GM23338 (cell line): ENCODE data around the gene TTL. TPM values are rescaled to one million over a fixed set of nuclear protein-coding genes. Genes with fewer than 3 reads are reported as not detected.

ENCODE experiments used
- ATAC-seq: fragments of 200-7000 bp; cut with Tn5 transposase; 3 replicates; pipeline ENCODE4 v1.9.1; 2020
- DNase-seq: peaks from one replicate; pipeline ENCODE4 v3.0.0-alpha.2; 2015; ENCODE audit warnings: low spot score
- H2AFZ ChIP-seq: fragments of 200-600 bp; sonication (generic); 2 replicates; pipeline ENCODE4 v1.8.0; 2016; ENCODE audit warnings: antibody characterized with exemption, mild to moderate bottlenecking, moderate library complexity
- H3F3A ChIP-seq: fragments of 200-600 bp; sonication (generic); replicated peaks from 2 replicates; pipeline ENCODE4 v1.8.0; 2017; ENCODE audit warnings: antibody characterized with exemption, mixed run types, low read depth
- H3K27ac ChIP-seq: fragments of 200-600 bp; sonication (generic); 2 replicates; pipeline ENCODE4 v1.6.1; 2016; ENCODE audit warnings: low read depth
- H3K27me3 ChIP-seq: fragments of 200-600 bp; sonication (generic); 2 replicates; pipeline ENCODE4 v1.8.0; 2016; ENCODE audit warnings: mild to moderate bottlenecking, mixed run types, moderate library complexity; ENCODE audit not compliant: insufficient read depth
- H3K36me3 ChIP-seq: fragments of 200-600 bp; sonication (generic); 2 replicates; pipeline ENCODE4 v1.8.0; 2016; ENCODE audit warnings: mild to moderate bottlenecking; ENCODE audit not compliant: insufficient read depth
- H3K4me1 ChIP-seq: fragments of 200-600 bp; sonication (generic); 2 replicates; pipeline ENCODE4 v1.8.0; 2016; ENCODE audit warnings: mild to moderate bottlenecking, moderate library complexity; ENCODE audit not compliant: insufficient read depth
- H3K4me2 ChIP-seq: fragments of 200-600 bp; sonication (generic); 2 replicates; pipeline ENCODE4 v1.7.1; 2017; ENCODE audit warnings: mixed run types
- H3K4me3 ChIP-seq: fragments of 200-600 bp; sonication (generic); 2 replicates; pipeline ENCODE4 v1.6.1; 2016; ENCODE audit warnings: mixed run types
- H3K79me2 ChIP-seq: fragments of 200-600 bp; sonication (generic); replicated peaks from 2 replicates; pipeline ENCODE4 v1.8.0; 2017; ENCODE audit warnings: mild to moderate bottlenecking; ENCODE audit not compliant: insufficient read depth
- H3K9me2 ChIP-seq: fragments of 200-600 bp; sonication (generic); 2 replicates; pipeline ENCODE4 v1.8.0; 2017; ENCODE audit not compliant: insufficient read depth
- H4K20me1 ChIP-seq: fragments of 200-600 bp; sonication (generic); replicated peaks from 2 replicates; pipeline ENCODE4 v1.8.0; 2017; ENCODE audit warnings: mild to moderate bottlenecking; ENCODE audit not compliant: insufficient read depth
- H3K27ac Mint-ChIP-seq: 2 replicates; pipeline ENCODE4 v1.8.0; 2020; ENCODE audit warnings: inconsistent platforms, mild to moderate bottlenecking, moderate library complexity, mixed read lengths
- H3K27me3 Mint-ChIP-seq: 3 replicates; pipeline ENCODE4 v1.8.0; 2022; ENCODE audit warnings: low read depth, mild to moderate bottlenecking, moderate library complexity, mixed read lengths, inconsistent platforms; ENCODE audit not compliant: insufficient read depth, poor library complexity
- H3K36me3 Mint-ChIP-seq: 3 replicates; pipeline ENCODE4 v1.8.0; 2021; ENCODE audit warnings: low read depth, mild to moderate bottlenecking, inconsistent platforms, moderate library complexity, mixed read lengths
- H3K4me1 Mint-ChIP-seq: 3 replicates; pipeline ENCODE4 v1.8.0; 2020; ENCODE audit warnings: mild to moderate bottlenecking, inconsistent platforms, mixed read lengths
- H3K4me3 Mint-ChIP-seq: 3 replicates; pipeline ENCODE4 v1.8.0; 2021; ENCODE audit warnings: moderate library complexity, mild to moderate bottlenecking, inconsistent platforms, mixed read lengths
- H3K9me3 Mint-ChIP-seq: 3 replicates; pipeline ENCODE4 v1.8.0; 2020; ENCODE audit warnings: moderate library complexity, mild to moderate bottlenecking, inconsistent platforms, mixed read lengths
- EZH2 ChIP-seq: fragments of 200-600 bp; sonication (generic); IDR thresholded peaks from one replicate; pipeline ENCODE4 v1.8.0; 2017; ENCODE audit warnings: antibody characterized with exemption, mild to moderate bottlenecking, low read depth; ENCODE audit not compliant: unreplicated experiment
- JUNB ChIP-seq: IDR thresholded peaks from one replicate; pipeline ENCODE4 v1.6.1; 2016; ENCODE audit warnings: antibody characterized with exemption; ENCODE audit not compliant: unreplicated experiment
- polyA plus RNA-seq: library from polyadenylated mRNA; unstranded; fragments of >200 nt; fragmentation: Nextera tagmentation; extraction: Ambion mirVana; gene quantifications from 2 replicates; pipeline ENCODE4 v1.2.1, GENCODE V29; 2016
- total RNA-seq: library from RNA; depleted of rRNA; stranded (reverse); fragments of >200 nt; shearing (Covaris generic); gene quantifications from 2 replicates; pipeline ENCODE4 v1.2.3, GENCODE V29; 2014
- TF ChIP-seq, protein P1 (sequence below): fragments of 250-450 bp; sonication (Bioruptor Pico); IDR thresholded peaks from 2 replicates; pipeline ENCODE4 v1.5.0; 2020; ENCODE audit warnings: mild to moderate bottlenecking, moderate library complexity

Gene TTL
- total and polyA plus RNA-seq, 2 experiments from 2014 or later = 10.1 to 34.6 TPM

- H3K79me2 ChIP-seq = peaks cover 41% of the 10 kb centered on the region
- no peaks in the 10 kb centered on the region for H3K9me2 ChIP-seq
- Mint-ChIP-seq H3K4me1 (peaks cover 5% of the 10 kb centered on the region), H3K36me3 (no peaks in the 10 kb centered on the region), H3K27me3 (peaks cover 2% of the 10 kb centered on the region), H3K27ac (peak overlapping the region; percentile 82), H3K4me3 (no peak overlapping the region), H3K9me3 (no peaks in the 10 kb centered on the region)
- 0 out of 2 replicates have a peak, but pooled peaks cover 9% of the 10 kb centered on the region for H3K4me1 ChIP-seq
- H3K4me2 ChIP-seq = peak overlapping the region; percentile 95
- ATAC-seq (peak; percentile 89), DNase-seq (peak; percentile 83)
- peak overlapping the region; percentile 97 for H3K27ac ChIP-seq
- TF ChIP-seq JUNB (no peak), EZH2 (no peak)
- TF ChIP-seq, protein P1, sequence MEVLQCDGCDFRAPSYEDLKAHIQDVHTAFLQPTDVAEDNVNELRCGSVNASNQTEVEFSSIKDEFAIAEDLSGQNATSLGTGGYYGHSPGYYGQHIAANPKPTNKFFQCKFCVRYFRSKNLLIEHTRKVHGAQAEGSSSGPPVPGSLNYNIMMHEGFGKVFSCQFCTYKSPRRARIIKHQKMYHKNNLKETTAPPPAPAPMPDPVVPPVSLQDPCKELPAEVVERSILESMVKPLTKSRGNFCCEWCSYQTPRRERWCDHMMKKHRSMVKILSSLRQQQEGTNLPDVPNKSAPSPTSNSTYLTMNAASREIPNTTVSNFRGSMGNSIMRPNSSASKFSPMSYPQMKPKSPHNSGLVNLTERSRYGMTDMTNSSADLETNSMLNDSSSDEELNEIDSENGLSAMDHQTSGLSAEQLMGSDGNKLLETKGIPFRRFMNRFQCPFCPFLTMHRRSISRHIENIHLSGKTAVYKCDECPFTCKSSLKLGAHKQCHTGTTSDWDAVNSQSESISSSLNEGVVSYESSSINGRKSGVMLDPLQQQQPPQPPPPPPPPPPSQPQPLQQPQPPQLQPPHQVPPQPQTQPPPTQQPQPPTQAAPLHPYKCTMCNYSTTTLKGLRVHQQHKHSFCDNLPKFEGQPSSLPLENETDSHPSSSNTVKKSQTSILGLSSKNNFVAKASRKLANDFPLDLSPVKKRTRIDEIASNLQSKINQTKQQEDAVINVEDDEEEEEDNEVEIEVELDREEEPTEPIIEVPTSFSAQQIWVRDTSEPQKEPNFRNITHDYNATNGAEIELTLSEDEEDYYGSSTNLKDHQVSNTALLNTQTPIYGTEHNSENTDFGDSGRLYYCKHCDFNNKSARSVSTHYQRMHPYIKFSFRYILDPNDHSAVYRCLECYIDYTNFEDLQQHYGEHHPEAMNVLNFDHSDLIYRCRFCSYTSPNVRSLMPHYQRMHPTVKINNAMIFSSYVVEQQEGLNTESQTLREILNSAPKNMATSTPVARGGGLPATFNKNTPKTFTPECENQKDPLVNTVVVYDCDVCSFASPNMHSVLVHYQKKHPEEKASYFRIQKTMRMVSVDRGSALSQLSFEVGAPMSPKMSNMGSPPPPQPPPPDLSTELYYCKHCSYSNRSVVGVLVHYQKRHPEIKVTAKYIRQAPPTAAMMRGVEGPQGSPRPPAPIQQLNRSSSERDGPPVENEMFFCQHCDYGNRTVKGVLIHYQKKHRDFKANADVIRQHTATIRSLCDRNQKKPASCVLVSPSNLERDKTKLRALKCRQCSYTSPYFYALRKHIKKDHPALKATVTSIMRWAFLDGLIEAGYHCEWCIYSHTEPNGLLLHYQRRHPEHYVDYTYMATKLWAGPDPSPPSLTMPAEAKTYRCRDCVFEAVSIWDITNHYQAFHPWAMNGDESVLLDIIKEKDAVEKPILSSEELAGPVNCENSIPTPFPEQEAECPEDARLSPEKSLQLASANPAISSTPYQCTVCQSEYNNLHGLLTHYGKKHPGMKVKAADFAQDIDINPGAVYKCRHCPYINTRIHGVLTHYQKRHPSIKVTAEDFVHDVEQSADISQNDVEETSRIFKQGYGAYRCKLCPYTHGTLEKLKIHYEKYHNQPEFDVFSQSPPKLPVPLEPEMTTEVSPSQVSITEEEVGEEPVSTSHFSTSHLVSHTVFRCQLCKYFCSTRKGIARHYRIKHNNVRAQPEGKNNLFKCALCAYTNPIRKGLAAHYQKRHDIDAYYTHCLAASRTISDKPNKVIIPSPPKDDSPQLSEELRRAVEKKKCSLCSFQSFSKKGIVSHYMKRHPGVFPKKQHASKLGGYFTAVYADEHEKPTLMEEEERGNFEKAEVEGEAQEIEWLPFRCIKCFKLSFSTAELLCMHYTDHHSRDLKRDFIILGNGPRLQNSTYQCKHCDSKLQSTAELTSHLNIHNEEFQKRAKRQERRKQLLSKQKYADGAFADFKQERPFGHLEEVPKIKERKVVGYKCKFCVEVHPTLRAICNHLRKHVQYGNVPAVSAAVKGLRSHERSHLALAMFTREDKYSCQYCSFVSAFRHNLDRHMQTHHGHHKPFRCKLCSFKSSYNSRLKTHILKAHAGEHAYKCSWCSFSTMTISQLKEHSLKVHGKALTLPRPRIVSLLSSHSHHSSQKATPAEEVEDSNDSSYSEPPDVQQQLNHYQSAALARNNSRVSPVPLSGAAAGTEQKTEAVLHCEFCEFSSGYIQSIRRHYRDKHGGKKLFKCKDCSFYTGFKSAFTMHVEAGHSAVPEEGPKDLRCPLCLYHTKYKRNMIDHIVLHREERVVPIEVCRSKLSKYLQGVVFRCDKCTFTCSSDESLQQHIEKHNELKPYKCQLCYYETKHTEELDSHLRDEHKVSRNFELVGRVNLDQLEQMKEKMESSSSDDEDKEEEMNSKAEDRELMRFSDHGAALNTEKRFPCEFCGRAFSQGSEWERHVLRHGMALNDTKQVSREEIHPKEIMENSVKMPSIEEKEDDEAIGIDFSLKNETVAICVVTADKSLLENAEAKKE = no peak
- H4K20me1 ChIP-seq = peaks cover 21% of the 10 kb centered on the region
- peak overlapping the region; percentile 91 for H3K4me3 ChIP-seq
- peak overlapping the region; percentile 97 for H2AFZ ChIP-seq
- H3K27me3 ChIP-seq = no peaks in the 10 kb centered on the region
- peaks cover 6% of the 10 kb centered on the region; the same call in 1 of the 2 replicates for H3K36me3 ChIP-seq
- no peaks in the 10 kb centered on the region for H3F3A ChIP-seq
Observed at GRCh38 chr2:112541315-112542122, 59.6 kb downstream of the TTL start.
